ENCODE results near the gene RALGPS1.

DNA sequence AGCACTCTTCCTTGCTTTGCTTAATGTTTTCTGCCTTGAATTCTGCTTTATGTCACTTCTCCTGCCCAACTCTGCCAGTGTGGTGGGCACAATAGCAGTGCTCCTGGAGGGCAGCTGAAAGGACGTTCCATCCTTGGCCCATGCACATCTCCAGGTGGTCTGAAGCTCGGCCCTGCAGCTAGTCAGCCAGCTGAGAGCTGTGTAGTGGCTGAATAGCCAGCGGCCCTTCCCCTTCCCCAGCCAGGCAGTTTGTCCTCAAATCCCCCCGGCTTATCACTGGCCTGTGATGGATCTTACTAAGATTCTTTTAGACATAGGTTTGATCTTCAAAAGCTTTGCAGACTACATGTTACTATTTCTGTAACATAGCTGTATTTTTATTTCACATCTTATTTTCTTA, 250.5 kb downstream of the RALGPS1 start:
- TF ChIP-seq POLR2A (IDR thresholded peaks at IDR 0.05), result no peak
- TF ChIP-seq, protein P1, sequence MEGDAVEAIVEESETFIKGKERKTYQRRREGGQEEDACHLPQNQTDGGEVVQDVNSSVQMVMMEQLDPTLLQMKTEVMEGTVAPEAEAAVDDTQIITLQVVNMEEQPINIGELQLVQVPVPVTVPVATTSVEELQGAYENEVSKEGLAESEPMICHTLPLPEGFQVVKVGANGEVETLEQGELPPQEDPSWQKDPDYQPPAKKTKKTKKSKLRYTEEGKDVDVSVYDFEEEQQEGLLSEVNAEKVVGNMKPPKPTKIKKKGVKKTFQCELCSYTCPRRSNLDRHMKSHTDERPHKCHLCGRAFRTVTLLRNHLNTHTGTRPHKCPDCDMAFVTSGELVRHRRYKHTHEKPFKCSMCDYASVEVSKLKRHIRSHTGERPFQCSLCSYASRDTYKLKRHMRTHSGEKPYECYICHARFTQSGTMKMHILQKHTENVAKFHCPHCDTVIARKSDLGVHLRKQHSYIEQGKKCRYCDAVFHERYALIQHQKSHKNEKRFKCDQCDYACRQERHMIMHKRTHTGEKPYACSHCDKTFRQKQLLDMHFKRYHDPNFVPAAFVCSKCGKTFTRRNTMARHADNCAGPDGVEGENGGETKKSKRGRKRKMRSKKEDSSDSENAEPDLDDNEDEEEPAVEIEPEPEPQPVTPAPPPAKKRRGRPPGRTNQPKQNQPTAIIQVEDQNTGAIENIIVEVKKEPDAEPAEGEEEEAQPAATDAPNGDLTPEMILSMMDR (IDR thresholded peaks at IDR 0.05), result no peak

Measured in lower leg skin (tissue), 3 donors.